Measurements from ENCODE around the gene ELF4.

ELF4 gene

DNA sequence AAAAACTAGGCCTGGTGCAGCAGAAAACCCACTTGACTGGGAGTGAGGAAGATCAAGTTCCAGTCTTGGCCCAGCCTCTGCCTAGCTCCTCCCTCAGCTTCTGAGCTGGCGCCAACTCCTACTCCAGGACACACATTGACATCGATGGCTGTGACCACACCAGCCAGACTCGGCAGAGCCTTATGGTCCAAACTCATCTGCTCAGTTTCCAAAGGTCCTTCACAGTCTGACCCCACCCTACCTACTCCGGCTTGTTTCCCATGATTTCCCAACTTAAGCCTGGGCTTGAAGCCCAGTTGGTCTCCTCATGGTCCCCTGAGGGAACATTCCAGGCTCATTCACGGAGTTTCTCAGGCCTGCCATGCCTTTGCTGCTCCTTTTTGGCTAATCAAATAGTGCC is 10.1 kb downstream of the ELF4 start:
- DNase-seq (ENCODE audit: insufficient read length, low spot score) (no peak), FAIRE-seq (no peak)
- TF ChIP-seq, protein P1, sequence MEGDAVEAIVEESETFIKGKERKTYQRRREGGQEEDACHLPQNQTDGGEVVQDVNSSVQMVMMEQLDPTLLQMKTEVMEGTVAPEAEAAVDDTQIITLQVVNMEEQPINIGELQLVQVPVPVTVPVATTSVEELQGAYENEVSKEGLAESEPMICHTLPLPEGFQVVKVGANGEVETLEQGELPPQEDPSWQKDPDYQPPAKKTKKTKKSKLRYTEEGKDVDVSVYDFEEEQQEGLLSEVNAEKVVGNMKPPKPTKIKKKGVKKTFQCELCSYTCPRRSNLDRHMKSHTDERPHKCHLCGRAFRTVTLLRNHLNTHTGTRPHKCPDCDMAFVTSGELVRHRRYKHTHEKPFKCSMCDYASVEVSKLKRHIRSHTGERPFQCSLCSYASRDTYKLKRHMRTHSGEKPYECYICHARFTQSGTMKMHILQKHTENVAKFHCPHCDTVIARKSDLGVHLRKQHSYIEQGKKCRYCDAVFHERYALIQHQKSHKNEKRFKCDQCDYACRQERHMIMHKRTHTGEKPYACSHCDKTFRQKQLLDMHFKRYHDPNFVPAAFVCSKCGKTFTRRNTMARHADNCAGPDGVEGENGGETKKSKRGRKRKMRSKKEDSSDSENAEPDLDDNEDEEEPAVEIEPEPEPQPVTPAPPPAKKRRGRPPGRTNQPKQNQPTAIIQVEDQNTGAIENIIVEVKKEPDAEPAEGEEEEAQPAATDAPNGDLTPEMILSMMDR (IDR thresholded peaks at IDR 0.05; ENCODE audit: insufficient read depth, missing control alignments): no peak

DNA sequence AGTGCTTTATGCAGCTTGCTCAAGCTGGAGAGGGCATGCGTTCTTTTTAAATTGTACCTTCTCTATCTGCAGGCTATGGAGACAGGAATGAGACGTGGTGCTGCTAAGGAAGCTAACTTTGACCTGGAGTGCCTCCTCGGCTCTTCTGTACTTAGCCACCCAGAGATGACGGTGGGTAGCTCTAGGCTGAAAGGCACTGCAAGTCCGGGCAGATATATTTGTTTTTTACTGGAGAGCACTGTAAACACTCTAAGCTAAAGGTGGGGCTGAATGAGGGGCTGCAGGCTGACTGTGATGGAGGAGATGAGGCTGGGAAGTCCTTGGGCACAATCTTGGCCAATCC is 12.1 kb downstream of the ELF4 start:
- no peak for FAIRE-seq
- TF ChIP-seq, protein P1 (IDR thresholded peaks at IDR 0.05; ENCODE audit: insufficient read depth, missing control alignments): no peak
- no peak for DNase-seq (ENCODE audit: insufficient read length, low spot score)

DNA sequence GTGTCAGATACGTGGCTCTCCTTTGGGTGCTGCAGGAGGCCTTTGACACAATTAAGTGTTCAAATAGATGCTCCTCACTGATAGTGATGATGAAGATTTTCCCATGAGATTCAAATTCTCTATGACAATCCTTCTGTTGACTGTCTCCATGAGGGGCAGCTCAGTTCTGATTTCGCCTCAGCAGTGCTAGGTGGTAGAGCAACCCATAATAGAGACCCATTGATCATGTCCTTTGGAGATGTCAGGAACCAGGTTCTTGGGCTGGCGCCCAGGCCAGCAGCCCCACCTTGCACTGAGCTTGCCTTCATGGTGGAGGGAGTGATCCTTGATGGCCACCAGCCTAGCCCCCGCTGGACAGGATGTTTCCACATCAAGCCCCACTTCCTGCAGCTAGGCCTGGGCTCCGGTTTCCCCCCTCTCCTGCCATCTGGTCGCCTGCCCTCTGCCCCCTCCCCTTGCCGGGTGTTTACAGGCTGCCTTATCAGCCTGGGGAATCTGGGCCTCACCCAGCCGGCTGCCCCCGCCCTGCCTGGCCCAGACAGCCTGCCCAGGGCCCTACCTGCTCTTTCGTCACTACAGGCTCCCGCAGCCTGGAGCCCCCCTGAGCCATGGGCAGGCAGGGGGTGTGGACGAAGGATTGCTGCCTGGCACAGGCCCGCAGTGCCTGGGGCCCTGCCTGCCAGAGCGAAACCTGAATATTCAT is 12.6 kb downstream of the ELF4 start:
- TF ChIP-seq, protein P1 (IDR thresholded peaks at IDR 0.05; ENCODE audit: insufficient read depth, missing control alignments): no peak
- no peak for FAIRE-seq
- no peak for DNase-seq (ENCODE audit: insufficient read length, low spot score)

DNA sequence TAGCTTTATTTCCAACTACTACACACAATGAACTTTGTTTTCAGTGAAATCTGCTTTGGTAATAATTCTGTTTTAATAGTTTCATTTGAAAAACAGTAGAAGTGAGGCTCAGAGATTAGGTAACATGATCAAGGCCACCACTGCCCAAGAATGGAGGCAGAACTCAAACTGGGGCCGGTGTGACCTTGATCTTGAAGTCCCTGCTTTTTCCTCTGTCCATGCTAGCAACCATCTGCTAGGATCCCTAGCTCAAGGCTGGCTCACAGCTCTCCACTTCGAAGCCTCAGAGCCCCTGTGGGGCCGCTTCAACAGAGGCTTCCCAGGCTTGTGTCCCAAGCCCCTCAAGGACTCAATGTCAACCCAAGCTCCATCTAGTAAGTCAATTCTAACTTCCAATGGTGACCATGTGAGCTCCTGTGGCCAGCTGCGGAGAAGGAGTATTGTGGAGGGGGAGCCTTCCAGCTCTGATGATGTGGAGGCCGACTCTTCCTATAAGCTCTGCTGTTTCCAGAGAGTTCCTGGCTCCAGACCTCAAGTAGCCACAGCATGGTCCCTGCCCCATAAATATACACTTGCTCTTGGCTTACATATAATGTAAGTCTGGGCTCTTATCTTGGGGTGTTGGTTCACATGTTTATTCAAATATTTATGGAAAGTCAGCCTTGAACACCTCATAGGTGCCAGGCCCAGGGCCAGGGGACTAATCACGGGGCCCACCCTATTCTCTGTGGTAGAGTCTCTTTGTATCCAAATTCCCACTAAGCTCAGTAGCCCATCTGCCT is 14.9 kb downstream of the ELF4 start:
- FAIRE-seq: no peak
- TF ChIP-seq, protein P1 (IDR thresholded peaks at IDR 0.05; ENCODE audit: insufficient read depth, missing control alignments): no peak
- DNase-seq (ENCODE audit: insufficient read length, low spot score): no peak

DNA sequence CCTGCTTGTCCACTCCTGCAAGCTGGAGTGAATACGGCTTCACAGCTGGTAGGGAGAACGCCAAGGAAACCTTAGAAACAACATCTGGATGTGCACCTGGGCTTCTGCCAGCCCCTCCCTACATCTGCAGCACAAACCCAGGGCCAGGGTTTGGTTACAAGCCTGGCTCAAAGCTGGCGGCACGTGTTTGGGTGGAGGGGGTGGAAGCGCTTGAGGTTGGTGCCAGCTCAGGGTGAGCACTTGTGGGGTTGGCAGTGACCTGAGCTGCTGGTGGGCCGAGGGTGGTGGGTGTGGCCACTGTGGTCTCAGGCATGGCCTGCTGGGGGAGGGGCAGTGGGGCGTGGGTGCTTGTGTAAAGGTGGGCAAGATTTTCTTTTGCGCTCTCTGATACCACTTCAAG is 15.6 kb downstream of the ELF4 start:
- TF ChIP-seq, protein P1 (IDR thresholded peaks at IDR 0.05; ENCODE audit: insufficient read depth, missing control alignments): no peak
- no peak for FAIRE-seq
- no peak for DNase-seq (ENCODE audit: insufficient read length, low spot score)

DNA sequence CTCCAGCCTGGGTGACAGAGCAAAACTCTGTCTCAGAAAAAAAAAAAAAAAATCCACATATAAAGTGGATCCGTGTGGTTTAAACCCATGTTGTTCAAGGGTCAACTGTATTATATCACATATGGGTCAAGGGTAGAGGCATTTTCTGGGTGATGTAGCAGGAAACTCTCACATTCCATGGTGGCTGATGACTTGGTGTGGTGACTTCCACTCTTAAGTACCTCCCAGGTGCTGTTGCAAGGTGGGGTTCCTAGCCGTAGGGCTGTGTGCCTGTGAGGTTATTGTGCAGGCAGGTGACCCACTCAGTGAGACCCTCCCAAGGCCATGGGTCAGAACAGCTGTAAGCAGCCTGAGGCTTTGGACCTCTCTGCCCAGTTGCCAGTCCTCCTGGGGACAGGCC is 17.0 kb downstream of the ELF4 start:
- FAIRE-seq (no peak), DNase-seq (ENCODE audit: insufficient read length, low spot score) (no peak)
- TF ChIP-seq, protein P1 (IDR thresholded peaks at IDR 0.05; ENCODE audit: insufficient read depth, missing control alignments): no peak

DNA sequence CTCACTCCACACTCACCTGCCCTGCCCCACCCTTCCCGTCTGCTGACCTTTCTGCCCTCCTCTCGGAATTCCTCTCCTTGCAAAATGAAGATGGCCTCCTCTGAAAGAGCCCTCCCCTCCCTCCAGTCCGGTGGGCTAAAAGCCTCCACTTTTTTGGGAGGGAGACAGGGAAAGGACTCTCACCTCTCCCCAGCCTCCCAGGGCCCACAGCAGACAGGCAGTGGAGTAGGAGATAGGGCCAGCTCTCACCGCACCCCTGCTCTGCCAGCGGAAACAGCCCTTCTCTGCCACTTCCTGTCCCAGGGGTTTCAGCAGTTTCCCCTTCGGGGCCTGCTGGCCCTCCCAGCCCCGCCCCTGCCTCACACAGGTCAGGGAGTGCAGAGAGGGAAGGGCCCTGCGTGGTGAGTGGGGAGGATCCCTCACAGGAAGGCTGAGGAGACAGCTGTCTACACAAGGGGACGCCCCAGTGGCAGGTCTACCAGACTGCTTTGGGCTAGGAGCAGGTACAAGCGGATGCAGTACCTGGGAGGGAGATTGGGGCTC is 18.2 kb downstream of the ELF4 start:
- FAIRE-seq: no peak
- TF ChIP-seq, protein P1 (IDR thresholded peaks at IDR 0.05; ENCODE audit: insufficient read depth, missing control alignments): no peak
- DNase-seq (ENCODE audit: insufficient read length, low spot score): no peak
